ENCODE measurements around the gene ISOC2.

ISOC2 gene

GRCh38 chr19:55489711-55490477, 28.5 kb upstream of the ISOC2 start:
- DNase-seq (ENCODE audit: low read depth in 2 of 2), result no peak

GRCh38 chr19:55488986-55489710, 27.7 kb upstream of the ISOC2 start:
- no peak for DNase-seq (ENCODE audit: low read depth in 2 of 2)

GRCh38 chr19:55487924-55488687, 26.7 kb upstream of the ISOC2 start, which contains the start of gene SSC5D:
TSS of gene SSC5D (plus strand) at chr19:55488436. CDS start at chr19:55488590, 154 bp downstream.
- DNase-seq (ENCODE audit: low read depth in 2 of 2), result no peak

DNA sequence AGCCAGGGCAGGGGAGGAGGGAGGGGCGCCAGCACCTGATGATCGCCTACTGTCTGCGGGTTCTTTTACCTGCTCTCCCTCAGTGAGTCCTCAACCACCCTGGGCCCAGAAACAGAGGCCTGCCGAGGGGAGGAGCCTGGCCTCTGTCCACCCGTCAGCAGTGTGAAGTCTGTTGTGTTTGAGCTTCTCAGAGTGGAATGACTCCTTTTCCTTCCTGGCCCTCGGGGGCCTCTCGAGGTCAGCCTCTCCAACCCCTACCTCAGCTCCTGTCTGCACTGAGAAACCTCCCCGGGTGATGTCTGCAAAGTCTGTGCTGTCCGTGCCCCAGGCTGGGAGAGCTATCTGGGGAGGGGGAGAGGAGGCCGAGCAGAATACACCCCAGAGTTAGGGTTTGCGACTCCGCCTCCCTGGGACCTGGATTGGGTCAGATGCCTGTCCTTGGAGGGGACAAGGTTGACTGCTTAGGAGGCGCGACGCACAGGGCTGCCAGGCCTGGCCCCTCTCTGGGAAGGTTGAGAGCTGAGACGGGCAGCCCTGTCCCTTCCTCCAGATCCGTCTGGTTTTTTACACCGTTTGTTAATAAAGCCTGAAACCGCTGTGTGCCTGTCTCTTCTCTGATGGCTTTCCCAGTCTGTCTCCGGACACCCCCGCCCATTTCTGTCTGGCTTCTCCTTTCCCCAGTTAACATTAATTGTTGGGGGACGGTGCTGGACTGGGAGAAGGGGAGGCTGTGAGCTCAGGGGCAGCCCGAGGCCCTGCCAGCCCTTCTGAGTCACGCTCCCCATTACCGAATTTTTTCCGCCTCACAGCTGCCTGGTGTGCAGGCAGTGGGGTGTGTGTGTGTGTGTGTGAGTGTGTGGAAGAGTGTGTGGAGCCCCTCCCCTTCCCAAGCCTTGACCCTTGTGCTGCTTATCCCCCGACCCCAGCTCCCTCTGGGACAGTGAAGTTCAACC, 25.8 kb upstream of the ISOC2 start:
- peak; percentile 37 to 45 for DNase-seq (ENCODE audit: low read depth in 2 of 2)

DNA sequence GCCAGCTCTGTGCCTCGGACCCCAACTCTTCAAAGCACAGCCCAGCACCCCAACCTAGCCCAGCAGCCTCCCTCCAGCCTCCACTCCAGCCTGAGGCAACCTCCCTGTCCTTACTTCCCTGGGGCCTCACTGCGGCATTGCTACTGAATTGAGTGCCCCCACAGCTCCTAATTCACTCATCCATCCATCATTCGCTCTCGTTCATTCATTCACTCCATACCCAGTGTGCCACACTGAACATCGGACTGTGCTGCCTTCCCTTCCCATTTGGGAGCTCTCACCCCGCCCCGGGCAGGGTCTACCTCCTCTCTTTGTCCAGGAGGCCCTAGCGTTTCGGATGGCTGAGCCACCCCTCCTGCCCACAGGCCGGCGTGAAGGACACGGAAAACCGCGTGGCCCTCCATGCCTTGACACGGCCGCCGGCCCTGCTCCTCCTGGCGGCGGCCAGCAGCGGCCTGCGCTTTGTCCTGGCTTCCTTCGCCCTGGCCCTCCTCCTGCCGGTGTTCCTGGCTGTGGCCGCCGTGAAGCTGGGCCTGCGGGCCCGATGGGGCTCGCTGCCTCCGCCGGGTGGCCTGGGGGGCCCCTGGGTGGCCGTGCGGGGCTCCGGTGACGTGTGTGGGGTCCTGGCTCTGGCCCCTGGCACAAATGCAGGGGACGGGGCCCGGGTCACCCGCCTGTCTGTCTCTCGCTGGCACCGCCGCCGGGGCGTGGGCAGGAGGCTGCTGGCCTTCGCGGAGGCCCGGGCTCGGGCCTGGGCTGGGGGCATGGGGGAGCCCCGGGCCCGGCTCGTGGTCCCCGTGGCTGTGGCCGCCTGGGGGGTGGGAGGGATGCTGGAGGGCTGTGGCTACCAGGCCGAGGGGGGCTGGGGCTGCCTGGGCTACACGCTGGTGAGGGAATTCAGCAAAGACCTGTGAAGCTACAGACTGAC, 24.9 kb upstream of the ISOC2 start:
- DNase-seq (ENCODE audit: low read depth in 2 of 2), result no peak

- no peak for DNase-seq (ENCODE audit: low read depth in 2 of 2)
Observed at GRCh38 chr19:55485439-55486011, 24.1 kb upstream of the ISOC2 start.

- DNase-seq (ENCODE audit: low read depth in 2 of 2), result peak; percentile 50 to 54
Observed at GRCh38 chr19:55484593-55485438, 23.4 kb upstream of the ISOC2 start, which contains the start of gene NAT14. TSS of gene NAT14 (plus strand) at chr19:55485188. CDS start at chr19:55485709, 521 bp downstream.

GRCh38 chr19:55483706-55484592, 22.5 kb upstream of the ISOC2 start:
- no peak for DNase-seq (ENCODE audit: low read depth in 2 of 2)

GRCh38 chr19:55482967-55483705, 21.7 kb upstream of the ISOC2 start:
- no peak for DNase-seq (ENCODE audit: low read depth in 2 of 2)

- no peak for DNase-seq (ENCODE audit: low read depth in 2 of 2)
Observed at GRCh38 chr19:55482156-55482961, 20.9 kb upstream of the ISOC2 start.

DNA sequence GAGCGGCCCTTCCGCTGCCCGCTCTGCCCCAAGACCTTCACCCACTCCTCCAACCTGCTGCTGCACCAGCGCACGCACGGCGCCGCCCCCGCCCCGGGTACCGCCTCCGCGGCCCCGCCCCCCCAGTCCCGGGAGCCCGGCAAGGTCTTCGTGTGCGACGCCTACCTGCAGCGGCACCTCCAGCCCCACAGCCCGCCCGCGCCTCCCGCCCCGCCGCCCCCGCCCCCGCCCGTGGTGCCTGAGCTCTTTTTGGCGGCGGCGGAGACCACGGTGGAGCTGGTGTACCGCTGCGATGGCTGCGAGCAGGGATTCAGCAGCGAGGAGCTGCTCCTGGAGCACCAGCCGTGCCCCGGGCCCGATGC, 20.3 kb upstream of the ISOC2 start:
- DNase-seq (ENCODE audit: low read depth in 2 of 2), result no peak

DNA sequence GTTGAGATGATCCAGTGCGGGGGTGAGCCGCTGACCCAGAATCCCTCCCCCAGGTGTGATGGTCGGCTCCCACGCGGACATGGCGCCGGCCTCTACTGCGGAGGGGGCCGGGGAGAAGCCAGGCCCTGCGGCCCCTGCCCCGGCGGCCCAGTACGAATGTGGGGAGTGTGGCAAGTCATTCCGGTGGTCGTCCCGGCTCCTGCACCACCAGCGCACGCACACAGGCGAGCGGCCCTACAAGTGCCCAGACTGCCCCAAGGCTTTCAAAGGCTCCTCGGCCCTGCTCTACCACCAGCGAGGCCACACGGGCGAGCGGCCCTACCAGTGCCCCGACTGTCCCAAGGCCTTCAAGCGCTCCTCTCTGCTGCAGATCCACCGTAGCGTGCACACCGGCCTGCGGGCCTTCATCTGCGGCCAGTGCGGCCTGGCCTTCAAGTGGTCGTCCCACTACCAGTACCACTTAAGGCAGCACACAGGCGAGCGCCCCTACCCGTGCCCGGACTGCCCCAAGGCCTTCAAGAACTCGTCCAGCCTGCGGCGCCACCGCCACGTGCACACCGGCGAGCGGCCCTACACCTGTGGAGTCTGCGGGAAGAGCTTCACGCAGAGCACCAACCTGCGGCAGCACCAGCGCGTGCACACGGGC, 19.8 kb upstream of the ISOC2 start:
- DNase-seq (ENCODE audit: low read depth in 2 of 2), result no peak

DNA sequence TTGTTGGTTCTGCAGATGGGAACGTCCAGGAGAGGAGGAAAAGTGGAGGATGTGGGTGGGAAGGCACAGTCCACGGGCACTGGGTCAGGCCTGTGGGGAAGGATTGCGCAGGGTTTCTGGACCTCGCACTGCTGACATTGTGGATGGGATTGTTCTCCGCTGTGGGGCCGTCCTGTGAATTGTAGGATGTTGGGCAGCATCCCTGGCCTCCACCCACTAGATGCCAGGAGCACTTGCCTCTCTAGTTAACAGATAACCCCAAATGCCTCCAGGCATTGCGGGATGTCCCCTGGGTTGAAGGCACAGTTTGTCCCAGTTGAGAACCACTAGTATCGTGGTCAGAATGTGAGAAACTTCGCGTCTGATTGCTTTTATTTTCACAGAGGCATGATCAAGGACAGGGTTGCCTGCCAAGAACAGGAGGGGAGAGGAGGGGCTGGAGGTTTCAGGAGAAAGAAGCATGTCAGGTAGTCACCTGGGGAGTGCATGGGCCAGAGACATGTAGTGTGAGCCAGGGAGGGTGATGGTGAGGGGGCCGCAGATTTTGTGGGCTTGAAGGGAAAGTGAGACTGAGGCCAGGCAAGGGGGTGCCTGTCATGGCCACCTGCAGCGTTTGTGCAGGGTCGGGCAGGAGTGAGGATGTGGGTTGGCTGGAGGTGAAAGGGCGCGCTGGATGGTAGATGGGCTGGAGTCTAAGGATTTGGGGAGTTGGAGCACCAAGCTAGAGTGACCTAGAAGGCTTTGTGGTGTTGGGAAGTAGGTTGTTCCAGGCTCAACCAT, 18.2 kb upstream of the ISOC2 start:
- no peak for DNase-seq (ENCODE audit: low read depth in 2 of 2)

GRCh38 chr19:55479045-55479444, 17.6 kb upstream of the ISOC2 start:
- no peak for DNase-seq (ENCODE audit: low read depth in 2 of 2)

GRCh38 chr19:55478364-55478763, 16.9 kb upstream of the ISOC2 start:
- DNase-seq (ENCODE audit: low read depth in 2 of 2), result no peak

Measured in stimulated activated CD8-positive, alpha-beta memory T cell treated with anti-CD3 and anti-CD28 coated beads, Interleukin-2, amount 100 ng/mL, for 48 hours (primary cell).